Stimulated activated CD4-positive, alpha-beta T cell treated with anti-CD3 and anti-CD28 coated beads, Interleukin-12 subunit alpha, Interleukin-12 subunit beta, amount 100 ng/mL, for 24 hours (primary cell): ENCODE results near the gene CAMK2N2.

Source experiments
- DNase-seq, 2 experiments: peaks; one replicate each; pipeline ENCODE4 v3.0.0-alpha.2; 2020; ENCODE audit warnings: low read depth in 2 of 2

The CAMK2N2 gene

GRCh38 chr3:184261270-184261853 is at the start of gene CAMK2N2:
TSS of gene CAMK2N2 (minus strand) at chr3:184261553. CDS start at chr3:184261285, 268 bp downstream.
- peak in 1 of 2 experiments; percentile 56 for DNase-seq

GRCh38 chr3:184308744-184309143 is 47.4 kb upstream of the CAMK2N2 start:
- DNase-seq: no peak

GRCh38 chr3:184307915-184308314 is 46.6 kb upstream of the CAMK2N2 start:
- no peak for DNase-seq

- DNase-seq: no peak
These were observed 45.1 kb upstream of the CAMK2N2 start for GRCh38 chr3:184306341-184306972.

GRCh38 chr3:184305577-184305976 is 44.2 kb upstream of the CAMK2N2 start:
- no peak for DNase-seq

- DNase-seq: no peak
These were observed 39.0 kb upstream of the CAMK2N2 start for GRCh38 chr3:184300378-184300720.

GRCh38 chr3:184299488-184300377 is 38.4 kb upstream of the CAMK2N2 start:
- DNase-seq: no peak

- DNase-seq: peak; percentile 97 to 98
These were observed 37.6 kb upstream of the CAMK2N2 start, which contains the start of gene PSMD2 for GRCh38 chr3:184298759-184299487. TSS of gene PSMD2 (plus strand) at chr3:184299241. CDS start at chr3:184299267, 26 bp downstream.

GRCh38 chr3:184296616-184297015 is 35.3 kb upstream of the CAMK2N2 start:
- DNase-seq: no peak

GRCh38 chr3:184295771-184296170 is 34.4 kb upstream of the CAMK2N2 start:
- no peak for DNase-seq

GRCh38 chr3:184291738-184292445 is 30.5 kb upstream of the CAMK2N2 start:
- no peak for DNase-seq

GRCh38 chr3:184291044-184291737 is 29.8 kb upstream of the CAMK2N2 start:
- no peak for DNase-seq

- DNase-seq: no peak
These were observed 29.0 kb upstream of the CAMK2N2 start for GRCh38 chr3:184290331-184290730.

- peak; percentile 48 to 66 for DNase-seq
These were observed 28.1 kb upstream of the CAMK2N2 start for GRCh38 chr3:184289426-184289938.

GRCh38 chr3:184284696-184285095 is 23.3 kb upstream of the CAMK2N2 start:
- no peak for DNase-seq

GRCh38 chr3:184283681-184284080 is 22.3 kb upstream of the CAMK2N2 start:
- DNase-seq: no peak

- no peak for DNase-seq
These were observed 21.6 kb upstream of the CAMK2N2 start for GRCh38 chr3:184282941-184283340.

- DNase-seq: no peak
These were observed 16.0 kb upstream of the CAMK2N2 start for GRCh38 chr3:184277366-184277765.

GRCh38 chr3:184275961-184276910 is 14.9 kb upstream of the CAMK2N2 start, which contains the start of gene ECE2:
TSS of gene ECE2 (plus strand) at chr3:184276022. CDS start at chr3:184276154, 132 bp downstream.
- no peak for DNase-seq
